Activated naive CD4-positive, alpha-beta T cell (primary cell): ENCODE results near the gene ADGRG4.
"Not testable (repeated sequence)": the region's sequence is repeated elsewhere in the genome, so short reads cannot be mapped to it uniquely, and the experiment has no call there.

Source experiments
- DNase-seq, 4 experiments: peaks; one replicate each; lab custom pipeline; 2025; lab: John Stamatoyannopoulos, UW

Gene ADGRG4, protein sequence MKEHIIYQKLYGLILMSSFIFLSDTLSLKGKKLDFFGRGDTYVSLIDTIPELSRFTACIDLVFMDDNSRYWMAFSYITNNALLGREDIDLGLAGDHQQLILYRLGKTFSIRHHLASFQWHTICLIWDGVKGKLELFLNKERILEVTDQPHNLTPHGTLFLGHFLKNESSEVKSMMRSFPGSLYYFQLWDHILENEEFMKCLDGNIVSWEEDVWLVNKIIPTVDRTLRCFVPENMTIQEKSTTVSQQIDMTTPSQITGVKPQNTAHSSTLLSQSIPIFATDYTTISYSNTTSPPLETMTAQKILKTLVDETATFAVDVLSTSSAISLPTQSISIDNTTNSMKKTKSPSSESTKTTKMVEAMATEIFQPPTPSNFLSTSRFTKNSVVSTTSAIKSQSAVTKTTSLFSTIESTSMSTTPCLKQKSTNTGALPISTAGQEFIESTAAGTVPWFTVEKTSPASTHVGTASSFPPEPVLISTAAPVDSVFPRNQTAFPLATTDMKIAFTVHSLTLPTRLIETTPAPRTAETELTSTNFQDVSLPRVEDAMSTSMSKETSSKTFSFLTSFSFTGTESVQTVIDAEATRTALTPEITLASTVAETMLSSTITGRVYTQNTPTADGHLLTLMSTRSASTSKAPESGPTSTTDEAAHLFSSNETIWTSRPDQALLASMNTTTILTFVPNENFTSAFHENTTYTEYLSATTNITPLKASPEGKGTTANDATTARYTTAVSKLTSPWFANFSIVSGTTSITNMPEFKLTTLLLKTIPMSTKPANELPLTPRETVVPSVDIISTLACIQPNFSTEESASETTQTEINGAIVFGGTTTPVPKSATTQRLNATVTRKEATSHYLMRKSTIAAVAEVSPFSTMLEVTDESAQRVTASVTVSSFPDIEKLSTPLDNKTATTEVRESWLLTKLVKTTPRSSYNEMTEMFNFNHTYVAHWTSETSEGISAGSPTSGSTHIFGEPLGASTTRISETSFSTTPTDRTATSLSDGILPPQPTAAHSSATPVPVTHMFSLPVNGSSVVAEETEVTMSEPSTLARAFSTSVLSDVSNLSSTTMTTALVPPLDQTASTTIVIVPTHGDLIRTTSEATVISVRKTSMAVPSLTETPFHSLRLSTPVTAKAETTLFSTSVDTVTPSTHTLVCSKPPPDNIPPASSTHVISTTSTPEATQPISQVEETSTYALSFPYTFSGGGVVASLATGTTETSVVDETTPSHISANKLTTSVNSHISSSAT (N-terminal part only)

DNA sequence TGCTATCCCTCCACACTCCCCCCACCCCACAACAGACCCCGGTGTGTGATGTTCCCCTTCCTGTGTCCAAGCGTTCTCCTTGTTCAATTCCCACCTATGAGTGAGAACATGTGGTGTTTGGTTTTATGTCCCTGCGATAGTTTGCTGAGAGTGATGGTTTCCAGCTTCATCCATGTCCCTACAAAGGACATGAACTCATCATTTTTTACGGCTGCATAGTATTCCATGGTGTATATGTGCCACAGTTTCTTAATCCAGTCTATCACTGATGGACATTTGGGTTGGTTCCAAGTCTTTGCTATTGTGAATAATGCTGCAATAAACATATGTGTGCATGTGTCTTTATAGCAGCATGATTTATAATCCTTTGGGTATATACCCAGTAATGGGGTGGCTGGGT lies at the start of gene ADGRG4:
ADGRG4 (plus strand) TSS at position 243 of the 400 bp plus-strand sequence. CDS start 7,815 bp downstream, outside the sequence.
- DNase-seq: not testable (repeated sequence)

DNA sequence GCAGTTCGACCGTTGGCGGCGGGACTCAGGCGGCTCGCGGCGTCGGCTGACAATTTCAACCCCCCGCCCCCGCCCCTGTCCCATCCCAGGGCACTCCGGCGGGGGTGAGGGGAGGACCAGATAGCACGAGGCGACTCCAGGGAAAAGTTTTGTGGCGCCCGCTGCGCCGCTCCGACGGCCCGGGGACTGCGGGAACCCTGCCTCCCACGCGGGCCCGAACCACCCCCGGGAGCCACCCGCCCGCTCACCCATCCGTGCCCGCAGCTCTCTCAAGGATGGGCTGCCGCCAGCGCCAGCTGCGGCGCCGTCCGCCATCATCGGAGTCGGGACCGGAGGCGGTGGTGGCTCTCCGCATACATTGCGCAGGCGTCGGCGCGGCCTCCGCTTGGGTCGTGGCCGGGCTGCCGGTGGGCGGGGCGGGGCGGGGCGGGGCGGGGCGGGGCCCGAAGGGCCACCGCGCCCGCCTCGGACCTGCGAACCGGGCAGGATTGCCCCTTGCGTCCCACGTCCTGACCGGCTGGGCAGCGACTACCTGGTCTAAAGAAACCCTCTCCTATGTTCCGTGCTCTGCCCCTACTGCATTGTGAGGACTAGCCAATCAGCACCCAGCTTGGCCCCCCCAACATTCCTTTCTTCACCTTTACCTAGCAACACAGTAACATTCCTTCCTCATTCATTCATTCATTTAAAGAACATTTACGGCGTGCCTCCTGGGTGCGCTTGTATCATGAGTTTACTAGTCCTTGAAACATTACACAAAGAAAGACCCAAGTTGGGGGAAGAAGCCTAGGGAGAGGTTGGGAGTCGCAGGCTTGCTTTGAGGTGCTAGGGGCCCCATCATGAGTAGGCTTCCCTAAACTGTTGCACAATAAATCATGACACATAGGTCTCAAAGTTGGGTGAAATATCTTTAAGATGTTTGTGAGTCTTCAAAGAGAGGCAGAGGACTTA lies 49.4 kb upstream of the ADGRG4 start, which contains the start of gene MAP7D3:
MAP7D3 (minus strand) TSS at position 360 of the 951 bp plus-strand sequence; CDS start at position 318, 42 bp downstream.
- peak; percentile 7 to 50 (median 19) for DNase-seq

DNA sequence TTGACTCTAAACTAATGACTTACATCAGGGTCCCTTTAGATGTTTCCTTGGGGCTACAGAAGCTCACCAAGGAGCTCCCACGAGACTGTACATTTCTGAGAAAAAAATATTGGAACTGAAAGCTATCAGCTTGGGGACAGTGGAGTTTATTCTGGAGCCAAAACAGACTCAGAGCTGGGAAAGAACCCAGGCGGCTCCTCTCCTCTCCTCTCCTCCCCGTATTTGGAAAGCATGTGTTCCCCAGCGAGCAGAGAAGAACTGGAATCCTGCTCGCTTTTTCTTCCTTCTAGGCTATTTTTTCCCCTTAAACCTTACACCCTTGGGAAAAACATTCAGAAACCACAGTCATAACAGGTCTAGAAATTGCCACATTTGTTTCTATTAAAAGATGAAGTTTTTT lies 45.2 kb upstream of the ADGRG4 start:
- no peak for DNase-seq

DNA sequence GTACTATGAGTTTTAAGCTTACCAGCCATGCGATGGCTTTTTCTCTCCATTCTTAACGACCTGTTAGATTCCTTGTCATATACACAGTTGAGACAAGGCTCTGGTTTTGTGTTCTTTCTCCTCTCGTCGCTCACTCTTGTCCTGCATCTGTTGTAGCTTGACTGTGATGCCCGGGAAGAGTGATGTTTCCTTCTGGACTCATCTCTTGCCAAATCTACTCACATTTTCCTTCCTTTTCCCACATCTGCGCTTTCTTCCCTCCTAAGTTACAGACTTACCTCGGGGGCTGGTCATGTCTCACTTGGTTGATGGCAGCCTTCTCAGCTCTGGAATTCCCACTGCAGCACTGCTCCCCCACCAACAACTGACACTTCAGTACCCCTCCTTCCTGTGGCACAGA lies 44.7 kb upstream of the ADGRG4 start:
- no peak for DNase-seq

DNA sequence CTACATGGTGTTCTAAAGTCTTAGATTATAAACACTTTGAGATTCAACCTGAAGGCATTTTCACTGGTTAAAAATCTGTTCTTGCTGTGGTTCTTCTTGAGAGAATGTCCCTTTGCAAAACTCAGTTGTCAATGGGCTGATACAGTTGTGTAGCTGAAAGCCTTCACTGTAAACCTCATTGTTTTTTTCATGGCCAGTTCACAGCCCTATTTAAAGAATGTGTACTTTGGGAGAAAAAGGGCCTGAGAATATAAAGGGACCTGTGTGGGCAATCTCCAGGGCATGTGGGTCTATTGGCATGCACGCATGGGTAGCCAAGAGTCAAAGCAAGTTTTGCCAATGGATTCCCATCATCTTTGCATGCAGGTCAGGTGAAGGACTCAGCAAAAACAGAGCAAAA lies 41.8 kb upstream of the ADGRG4 start:
- DNase-seq: no peak

DNA sequence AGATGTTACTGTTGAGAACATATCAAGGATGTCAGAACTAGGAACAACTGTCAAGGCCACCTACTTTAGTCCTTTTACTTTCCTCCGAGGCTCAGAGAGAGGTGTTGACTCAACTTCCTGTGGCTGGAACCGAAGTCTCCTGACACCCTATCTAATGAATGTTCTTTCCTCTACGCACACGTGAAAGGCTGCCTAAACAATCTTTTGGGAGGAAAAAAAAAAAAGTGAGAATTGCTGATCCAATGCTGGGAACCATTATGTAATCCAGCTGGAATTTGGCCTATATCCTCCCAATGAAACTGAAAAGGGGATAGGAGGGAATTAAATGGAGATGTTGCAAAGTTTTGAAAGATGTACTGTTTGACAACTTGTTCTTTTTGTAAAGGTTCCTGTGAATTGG lies 41.2 kb upstream of the ADGRG4 start:
- DNase-seq: no peak

DNA sequence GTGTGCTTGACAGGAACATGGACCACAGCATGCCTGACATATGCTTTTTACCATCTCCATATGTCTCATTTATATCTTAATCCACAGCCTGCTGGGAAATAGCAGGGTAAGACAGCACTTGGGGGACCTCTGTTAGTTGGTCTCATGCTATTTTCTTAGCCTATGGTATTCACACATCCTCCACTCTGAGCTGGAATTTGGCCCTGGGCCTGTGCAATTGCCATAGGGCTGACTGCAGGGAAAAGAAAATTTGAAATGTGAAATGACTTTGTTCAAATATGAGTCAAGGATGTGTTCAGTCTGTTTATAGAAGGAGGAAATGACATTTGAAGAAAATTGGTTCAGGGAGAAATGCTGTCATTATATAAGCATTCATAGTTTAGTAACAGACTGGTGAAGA lies 40.0 kb upstream of the ADGRG4 start:
- DNase-seq: no peak

DNA sequence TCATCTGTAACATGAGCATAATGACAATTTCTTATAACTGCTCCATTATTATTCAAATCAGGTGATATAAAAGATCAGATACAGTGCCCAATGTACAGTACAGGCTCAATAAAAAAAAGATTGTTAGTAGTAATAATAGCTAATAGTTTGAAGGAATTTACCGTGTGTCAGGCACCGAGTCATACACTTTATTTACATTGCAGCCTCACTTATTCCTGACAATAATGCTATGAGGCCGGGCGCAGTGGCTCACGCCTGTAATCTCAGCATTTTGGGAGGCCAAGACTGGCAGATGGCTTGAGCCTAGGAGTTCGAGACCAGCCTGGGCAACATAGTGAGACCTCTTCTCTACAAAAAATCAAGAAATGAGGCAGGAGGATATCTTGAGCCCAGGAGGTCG lies 39.4 kb upstream of the ADGRG4 start:
- DNase-seq: no peak

DNA sequence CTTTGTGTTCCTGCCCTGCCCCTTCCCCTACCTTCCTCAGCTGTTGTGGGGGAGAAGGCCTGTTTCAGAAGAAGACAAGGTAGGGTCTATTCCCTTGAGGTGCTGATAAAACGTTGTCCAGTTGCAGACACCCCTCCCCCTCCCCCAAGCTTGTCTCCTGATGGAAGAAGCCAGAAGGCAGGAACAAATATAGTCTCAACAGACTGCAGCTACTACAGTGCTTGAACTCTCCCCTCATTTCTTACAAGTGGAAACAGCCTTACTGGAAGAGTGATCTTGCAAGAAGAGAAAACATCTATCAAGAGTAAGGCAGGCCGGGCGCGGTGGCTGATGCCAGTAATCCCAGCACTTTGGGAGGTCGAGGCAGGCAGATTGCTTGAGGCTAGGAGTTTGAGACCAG lies 38.5 kb upstream of the ADGRG4 start:
- no peak for DNase-seq

DNA sequence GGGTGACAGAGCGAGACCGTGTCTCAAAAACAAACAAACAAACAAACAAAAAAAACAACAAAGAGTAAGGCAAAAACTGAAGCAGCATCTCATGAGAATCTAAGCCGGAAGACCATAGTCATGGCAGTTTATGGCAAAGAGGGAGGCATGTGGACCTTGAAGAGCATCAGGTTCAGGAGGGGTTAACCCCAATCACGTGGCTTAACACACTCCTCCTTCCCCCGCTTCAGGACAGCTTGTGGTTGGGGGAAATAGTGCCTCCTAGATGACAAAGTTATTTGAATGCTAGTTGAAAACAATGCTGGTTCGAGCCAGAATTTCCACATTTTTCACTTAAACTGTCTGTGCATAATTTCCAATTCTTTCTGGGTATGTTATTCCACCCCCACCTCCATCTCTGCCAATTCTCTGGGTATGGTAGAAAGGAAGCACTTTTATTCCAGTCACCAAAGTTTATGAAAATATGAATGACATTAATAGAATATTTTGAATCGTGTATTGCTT lies 37.9 kb upstream of the ADGRG4 start:
- DNase-seq: no peak

DNA sequence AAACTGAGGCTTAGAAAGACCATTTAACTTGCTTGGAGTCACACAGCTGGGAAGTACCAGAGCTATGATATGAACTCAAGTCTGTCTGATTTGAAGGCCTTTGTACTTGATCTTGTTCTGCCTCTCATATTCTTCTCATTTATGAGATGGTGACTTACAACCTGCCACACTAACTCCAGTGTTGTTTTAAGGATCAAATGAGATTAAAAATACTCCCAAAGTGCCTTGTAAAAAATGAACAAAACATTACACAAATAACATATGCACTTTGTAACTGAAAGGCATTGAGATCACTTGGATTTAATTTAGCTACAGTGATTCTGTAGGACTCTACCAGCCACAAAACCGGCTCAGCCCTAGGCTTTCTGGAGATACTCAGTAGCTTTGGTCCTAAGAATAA lies 33.9 kb upstream of the ADGRG4 start:
- no peak for DNase-seq

DNA sequence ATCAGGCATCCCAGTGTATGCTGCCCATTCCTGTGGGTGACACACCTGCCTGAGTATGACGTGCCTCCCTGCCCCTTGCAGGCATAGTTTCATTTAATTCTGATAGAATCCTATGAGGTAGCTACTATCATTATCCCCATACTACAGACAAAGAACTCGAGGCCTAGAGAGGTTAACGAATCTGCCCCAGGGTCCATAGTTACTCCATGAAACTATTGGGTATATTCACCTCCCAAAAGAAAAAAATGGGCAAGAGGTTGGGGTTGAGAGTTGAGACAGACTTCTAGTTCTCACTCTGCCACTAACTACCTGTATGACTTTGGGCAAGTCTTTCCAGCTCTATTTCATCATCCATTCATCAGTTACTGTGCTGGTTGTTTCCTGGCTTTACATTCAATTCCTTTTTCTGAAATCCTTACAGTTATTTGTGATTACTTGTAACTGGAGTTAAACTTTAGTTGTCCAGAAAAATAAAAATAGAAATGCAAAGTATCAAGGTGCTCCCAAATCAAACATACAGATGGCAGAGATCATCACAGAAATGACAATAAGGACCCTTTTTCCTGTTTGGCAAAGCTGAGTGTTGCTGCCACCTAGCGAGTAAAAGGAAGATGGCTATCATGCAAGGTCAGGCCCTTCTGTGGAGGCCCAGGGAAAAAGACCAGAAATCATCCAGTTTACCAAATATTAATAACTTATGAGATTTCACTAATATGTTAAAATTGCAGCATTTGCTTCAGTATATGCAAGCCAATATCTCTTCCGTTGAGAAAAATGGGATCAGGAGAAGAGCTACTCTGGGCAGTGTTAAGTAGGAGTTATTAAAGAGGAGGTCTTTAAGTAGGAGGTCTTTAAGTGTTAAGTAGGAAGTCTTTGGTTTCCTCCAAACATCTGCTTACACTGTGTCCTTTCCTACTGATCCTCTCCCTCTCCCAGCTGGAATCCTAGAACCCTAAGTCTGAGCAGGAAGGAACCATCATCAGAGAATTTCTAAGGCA lies 32.4 kb upstream of the ADGRG4 start:
- DNase-seq: peak in 2 of 4 experiments; percentile 3 to 18

DNA sequence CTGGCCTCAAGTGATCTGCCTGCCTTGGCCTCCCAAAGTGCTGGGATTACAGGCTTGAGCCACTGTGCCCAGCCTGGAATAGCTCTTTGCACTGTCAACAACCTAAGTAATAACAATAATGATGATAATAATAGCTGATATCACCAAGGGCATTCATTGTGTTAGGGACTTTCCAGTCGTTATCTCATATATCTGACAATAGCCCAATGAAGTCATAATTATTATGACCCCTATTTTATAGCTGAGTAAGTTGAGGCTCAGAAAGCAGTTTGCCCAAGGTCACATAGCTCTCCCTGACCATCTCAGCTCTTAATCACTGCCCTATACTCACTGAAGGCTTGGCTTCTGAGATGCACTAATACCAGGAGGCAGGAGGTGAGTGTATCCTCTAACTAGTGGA lies 30.8 kb upstream of the ADGRG4 start:
- DNase-seq: no peak

DNA sequence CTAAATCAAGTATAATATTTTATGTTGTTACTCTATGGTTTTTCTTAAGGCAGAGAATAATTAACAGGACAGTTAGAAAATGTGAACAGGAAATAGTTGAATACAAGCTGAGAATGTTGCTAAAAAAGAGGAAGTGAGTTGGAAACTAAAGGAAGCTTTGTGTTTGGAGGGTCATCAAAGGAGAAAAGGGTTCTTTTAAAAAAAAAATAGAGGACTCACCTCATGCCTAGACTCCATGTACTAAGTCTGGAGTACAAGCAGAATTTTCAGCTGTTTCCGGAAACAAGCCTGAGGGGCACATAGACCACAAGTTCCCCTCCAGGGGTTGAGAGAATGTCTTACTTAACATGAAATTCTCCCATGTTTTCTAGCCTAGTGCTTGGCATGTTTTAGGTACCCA lies 29.5 kb upstream of the ADGRG4 start:
- DNase-seq: no peak

DNA sequence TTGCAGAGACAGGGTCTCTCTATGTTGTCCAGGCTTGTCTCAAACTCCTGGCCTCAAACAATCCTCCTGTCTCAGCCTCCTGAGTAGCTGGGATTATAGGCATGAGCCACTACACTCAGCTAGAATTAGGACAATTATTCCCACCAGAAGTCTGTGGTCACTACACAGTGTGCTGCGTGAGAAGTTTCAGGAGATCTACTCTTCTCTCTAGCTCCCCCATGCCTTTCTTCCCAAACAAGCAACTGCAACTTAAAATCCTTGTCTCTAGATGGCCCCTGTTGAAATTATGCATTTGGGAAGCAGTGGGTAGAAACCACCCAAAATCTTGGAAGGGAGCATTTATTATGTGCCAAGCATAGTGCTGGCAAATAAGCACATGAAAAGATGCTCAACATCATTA lies 28.4 kb upstream of the ADGRG4 start:
- DNase-seq: no peak

DNA sequence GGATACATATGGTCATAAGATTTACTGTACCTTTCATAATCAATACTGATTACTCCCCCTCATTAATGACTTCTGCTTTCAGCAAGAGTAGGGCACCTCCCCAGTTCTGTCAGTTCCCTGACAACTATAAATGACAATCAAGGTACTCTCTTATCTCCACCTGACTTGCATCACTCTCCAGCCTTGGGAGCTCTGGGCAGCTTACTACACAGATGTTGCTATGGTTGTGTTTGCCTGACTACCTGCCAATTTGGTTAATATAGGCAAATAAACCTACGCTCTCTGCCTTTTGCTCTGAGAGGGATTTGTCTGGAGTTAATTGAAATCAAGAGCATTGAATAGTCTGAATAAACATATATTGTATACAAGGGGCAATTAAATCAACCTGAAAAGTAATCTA lies 26.8 kb upstream of the ADGRG4 start:
- no peak for DNase-seq

DNA sequence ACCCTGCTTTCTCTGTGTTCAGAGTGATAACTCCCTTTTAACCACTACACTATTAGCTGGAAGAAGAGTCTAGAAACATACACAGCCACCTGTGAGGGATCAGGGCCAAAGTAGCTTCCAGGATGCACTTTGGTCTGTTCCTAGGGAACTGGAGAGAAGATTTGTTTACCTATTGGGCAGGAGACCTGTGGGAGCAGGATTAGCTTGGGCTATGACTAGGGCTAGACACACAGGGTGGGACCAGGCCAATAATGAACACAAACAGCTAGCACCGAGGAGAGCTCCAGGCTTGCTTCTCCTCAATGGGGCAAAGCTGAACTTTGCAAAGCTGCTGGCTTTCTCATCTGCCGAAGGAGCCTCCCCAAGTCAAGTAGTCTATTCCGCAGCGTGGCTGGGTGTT lies 25.2 kb upstream of the ADGRG4 start:
- DNase-seq: no peak

DNA sequence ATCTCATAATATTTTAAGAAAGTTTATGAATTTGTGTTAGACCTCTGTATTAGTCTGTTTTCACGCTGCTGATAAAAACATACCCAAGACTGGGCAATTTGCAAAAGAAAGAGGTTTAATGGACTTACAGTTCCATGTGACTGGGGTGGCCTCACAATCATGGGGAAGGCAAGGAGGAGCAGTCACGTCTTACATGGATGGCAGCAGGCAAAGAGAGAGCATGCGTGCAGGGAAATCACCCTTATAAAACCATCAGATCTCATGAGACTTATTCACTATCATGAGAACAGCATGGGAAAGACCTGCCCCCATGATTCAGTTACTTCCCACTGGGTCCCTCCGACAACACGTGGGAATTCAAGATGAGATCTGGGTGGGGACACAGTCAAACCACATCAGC lies 14.4 kb upstream of the ADGRG4 start:
- DNase-seq: not testable (repeated sequence)

DNA sequence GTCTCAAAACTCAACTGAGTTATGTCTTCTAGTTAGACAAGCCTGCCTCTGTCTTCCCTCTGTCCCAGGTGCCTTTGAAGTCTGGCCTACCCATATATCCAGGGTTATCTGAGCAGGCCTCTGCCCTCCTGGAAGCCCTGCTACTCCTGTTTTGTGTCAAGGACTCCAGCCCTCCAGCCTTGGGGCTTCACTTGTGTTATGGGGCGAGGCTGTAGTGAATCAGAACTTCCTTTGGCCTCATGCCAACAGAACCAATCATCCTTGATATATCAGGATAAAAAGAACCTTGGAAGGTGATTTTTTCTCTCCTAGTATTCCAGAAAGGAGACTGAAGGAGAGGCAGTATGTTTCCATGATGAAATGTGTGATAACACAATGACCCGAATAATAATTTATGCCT lies 8.9 kb upstream of the ADGRG4 start:
- no peak for DNase-seq

DNA sequence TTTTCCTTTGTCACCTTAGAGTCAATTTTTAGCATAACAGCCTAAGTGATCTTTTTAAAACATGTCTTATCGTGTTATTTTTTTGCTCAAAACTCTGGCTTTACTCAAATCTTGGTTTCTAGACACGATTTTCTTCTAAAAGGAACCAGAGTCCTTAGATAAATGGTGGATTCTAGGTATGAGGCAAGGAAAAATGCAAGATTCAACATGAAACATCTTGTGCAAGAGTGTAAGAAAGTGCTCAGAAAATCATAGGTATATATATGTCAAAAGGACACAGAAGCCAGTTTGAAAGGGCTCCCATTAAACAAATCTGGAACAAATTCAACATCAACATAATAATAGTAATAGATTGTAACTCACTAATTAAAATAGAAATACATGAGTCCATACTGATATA lies 8.1 kb upstream of the ADGRG4 start:
- no peak for DNase-seq
